HL-60 (cell line): ENCODE results near the gene CSH1.

Source experiments
- GABPA ChIP-seq: IDR thresholded peaks from 2 replicates; pipeline ENCODE4 v1.6.1; 2012; ENCODE audit warnings: low read depth
- POLR2AphosphoS5 ChIP-seq: IDR thresholded peaks from 2 replicates; pipeline ENCODE4 v1.6.1; 2012; ENCODE audit warnings: low read depth
- TF ChIP-seq, protein P1 (sequence below): IDR thresholded peaks from one replicate; pipeline ENCODE4 v1.5.1; 2011; ENCODE audit warnings: low read length, control low read depth, inconsistent platforms; ENCODE audit not compliant: insufficient read depth
- TF ChIP-seq, protein P2 (sequence below): IDR thresholded peaks from 2 replicates; pipeline ENCODE4 v1.6.1; 2012; ENCODE audit warnings: low read depth; ENCODE audit not compliant: insufficient replicate concordance

DNA sequence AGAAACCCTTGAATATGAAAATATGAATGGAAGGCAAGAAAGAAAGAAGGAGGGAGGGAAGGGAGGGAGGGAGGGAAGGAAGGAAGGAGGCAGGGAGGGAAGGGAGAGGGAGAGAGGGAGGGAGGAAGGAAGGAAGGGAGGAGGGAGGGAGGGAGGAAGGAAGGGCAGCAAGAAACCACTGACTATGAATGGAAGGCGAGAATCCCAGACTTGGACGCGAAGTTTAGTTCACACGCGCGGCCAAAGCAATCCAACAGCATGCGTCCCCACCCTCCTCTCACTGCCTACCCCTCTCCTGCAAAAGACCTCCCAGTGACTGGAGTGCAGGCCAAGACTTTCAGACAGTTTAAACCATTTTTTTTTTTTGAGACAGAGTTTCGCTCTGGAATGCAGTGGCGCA is 46.0 kb downstream of the CSH1 start:
- TF ChIP-seq, protein P1, sequence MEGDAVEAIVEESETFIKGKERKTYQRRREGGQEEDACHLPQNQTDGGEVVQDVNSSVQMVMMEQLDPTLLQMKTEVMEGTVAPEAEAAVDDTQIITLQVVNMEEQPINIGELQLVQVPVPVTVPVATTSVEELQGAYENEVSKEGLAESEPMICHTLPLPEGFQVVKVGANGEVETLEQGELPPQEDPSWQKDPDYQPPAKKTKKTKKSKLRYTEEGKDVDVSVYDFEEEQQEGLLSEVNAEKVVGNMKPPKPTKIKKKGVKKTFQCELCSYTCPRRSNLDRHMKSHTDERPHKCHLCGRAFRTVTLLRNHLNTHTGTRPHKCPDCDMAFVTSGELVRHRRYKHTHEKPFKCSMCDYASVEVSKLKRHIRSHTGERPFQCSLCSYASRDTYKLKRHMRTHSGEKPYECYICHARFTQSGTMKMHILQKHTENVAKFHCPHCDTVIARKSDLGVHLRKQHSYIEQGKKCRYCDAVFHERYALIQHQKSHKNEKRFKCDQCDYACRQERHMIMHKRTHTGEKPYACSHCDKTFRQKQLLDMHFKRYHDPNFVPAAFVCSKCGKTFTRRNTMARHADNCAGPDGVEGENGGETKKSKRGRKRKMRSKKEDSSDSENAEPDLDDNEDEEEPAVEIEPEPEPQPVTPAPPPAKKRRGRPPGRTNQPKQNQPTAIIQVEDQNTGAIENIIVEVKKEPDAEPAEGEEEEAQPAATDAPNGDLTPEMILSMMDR: no peak
- TF ChIP-seq, protein P2, sequence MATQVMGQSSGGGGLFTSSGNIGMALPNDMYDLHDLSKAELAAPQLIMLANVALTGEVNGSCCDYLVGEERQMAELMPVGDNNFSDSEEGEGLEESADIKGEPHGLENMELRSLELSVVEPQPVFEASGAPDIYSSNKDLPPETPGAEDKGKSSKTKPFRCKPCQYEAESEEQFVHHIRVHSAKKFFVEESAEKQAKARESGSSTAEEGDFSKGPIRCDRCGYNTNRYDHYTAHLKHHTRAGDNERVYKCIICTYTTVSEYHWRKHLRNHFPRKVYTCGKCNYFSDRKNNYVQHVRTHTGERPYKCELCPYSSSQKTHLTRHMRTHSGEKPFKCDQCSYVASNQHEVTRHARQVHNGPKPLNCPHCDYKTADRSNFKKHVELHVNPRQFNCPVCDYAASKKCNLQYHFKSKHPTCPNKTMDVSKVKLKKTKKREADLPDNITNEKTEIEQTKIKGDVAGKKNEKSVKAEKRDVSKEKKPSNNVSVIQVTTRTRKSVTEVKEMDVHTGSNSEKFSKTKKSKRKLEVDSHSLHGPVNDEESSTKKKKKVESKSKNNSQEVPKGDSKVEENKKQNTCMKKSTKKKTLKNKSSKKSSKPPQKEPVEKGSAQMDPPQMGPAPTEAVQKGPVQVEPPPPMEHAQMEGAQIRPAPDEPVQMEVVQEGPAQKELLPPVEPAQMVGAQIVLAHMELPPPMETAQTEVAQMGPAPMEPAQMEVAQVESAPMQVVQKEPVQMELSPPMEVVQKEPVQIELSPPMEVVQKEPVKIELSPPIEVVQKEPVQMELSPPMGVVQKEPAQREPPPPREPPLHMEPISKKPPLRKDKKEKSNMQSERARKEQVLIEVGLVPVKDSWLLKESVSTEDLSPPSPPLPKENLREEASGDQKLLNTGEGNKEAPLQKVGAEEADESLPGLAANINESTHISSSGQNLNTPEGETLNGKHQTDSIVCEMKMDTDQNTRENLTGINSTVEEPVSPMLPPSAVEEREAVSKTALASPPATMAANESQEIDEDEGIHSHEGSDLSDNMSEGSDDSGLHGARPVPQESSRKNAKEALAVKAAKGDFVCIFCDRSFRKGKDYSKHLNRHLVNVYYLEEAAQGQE: no peak
- TF ChIP-seq POLR2AphosphoS5 (no peak), GABPA (no peak)
